Cardiac ventricle fibroblast (primary cell): ENCODE measurements around the gene CTAG1B. TPM values are rescaled to one million over a fixed set of nuclear protein-coding genes. Genes with fewer than 3 reads are reported as not detected.

ENCODE experiments used
- total RNA-seq: library from RNA; depleted of rRNA; stranded (reverse); fragments of >200 nt; gene quantifications from 2 replicates; pipeline ENCODE4 v1.2.3, GENCODE V29; 2015

The CTAG1B gene
- total RNA-seq: not detected in 2 replicates

DNA sequence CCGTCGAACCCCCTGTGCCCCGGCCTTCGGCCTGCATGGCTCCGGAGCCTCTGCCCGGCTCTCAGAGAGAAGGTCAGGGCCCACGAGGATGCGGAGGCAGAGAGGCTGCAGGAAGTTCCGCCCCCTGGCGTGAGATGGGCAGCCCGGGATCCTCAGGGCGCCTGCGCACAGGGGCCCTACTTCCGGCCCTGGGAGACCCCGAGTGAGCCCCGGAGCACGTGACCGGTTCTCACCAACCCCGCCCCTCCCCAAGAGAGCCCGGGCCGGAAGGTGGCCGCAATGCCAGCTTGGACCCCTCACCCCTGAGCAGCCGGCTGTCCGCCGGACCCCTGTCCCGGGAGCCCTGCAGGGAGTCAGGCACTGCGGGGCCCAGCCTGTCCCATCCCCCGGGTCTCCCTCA lies at the start of gene CTAG1B:
Gene CTAG1B (minus strand): TSS at position 101 of the 400 bp plus-strand sequence. CDS start 64 bp downstream, at position 37.

DNA sequence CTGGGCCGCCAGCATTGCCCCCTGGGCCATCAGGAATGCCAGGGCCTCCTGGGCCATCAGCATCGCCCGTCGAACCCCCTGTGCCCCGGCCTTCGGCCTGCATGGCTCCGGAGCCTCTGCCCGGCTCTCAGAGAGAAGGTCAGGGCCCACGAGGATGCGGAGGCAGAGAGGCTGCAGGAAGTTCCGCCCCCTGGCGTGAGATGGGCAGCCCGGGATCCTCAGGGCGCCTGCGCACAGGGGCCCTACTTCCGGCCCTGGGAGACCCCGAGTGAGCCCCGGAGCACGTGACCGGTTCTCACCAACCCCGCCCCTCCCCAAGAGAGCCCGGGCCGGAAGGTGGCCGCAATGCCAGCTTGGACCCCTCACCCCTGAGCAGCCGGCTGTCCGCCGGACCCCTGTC lies 34.3 kb upstream of the CTAG1B start, which contains the start of gene CTAG2:
Gene CTAG2 (minus strand): TSS at position 167 of the 400 bp plus-strand sequence. CDS start 64 bp downstream, at position 103.

DNA sequence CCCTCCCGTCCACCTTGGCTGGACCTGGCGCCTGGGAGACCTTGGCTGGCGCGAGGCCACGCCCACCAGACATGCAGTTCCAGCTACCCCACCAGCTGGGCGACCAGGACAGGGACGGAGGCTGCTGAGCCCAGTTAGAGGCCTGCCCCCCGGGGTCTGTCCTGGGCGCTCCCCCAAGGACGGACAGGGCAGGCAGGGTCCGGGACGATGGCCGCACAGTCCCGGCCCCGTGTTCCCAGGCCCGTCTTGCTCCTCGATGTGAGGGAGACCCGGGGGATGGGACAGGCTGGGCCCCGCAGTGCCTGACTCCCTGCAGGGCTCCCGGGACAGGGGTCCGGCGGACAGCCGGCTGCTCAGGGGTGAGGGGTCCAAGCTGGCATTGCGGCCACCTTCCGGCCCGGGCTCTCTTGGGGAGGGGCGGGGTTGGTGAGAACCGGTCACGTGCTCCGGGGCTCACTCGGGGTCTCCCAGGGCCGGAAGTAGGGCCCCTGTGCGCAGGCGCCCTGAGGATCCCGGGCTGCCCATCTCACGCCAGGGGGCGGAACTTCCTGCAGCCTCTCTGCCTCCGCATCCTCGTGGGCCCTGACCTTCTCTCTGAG lies 34.4 kb downstream of the CTAG1B start, which contains the start of gene CTAG1A:
Gene CTAG1A (plus strand): TSS at position 549 of the 599 bp plus-strand sequence. CDS start 74 bp downstream, outside the sequence.

Other genes with a start within 250 kb of the CTAG1B start
- gene FLNA, start 244.6 kb downstream of the CTAG1B start, total RNA-seq: 881 and 1,006 TPM in 2 replicates
- 34.4 and 50.2 TPM in 2 replicates for gene EMD, start 240.0 kb downstream of the CTAG1B start, total RNA-seq
- gene RPL10, start 220.9 kb downstream of the CTAG1B start, total RNA-seq: 7,807 and 8,845 TPM in 2 replicates
- 26.5 and 27.6 TPM in 2 replicates for gene DNASE1L1, start 210.0 kb downstream of the CTAG1B start, total RNA-seq
- gene TAFAZZIN, start 207.7 kb downstream of the CTAG1B start, total RNA-seq: 12.3 and 16.3 TPM in 2 replicates
- gene ATP6AP1, start 190.6 kb downstream of the CTAG1B start, total RNA-seq: 45.9 and 54.3 TPM in 2 replicates
- gene GDI1, start 182.1 kb downstream of the CTAG1B start, total RNA-seq: 59.0 and 65.1 TPM in 2 replicates
- 42.4 and 49.1 TPM in 2 replicates for gene FAM50A, start 175.1 kb downstream of the CTAG1B start, total RNA-seq
- gene PLXNA3, start 161.0 kb downstream of the CTAG1B start, total RNA-seq: 13.2 and 20.2 TPM in 2 replicates
- 37.9 TPM in 2 replicates for gene LAGE3, start 140.0 kb downstream of the CTAG1B start, total RNA-seq
- gene UBL4A, start 132.7 kb downstream of the CTAG1B start, total RNA-seq: 20.4 and 25.5 TPM in 2 replicates
- 36.1 and 45.9 TPM in 2 replicates for gene SLC10A3, start 128.7 kb downstream of the CTAG1B start, total RNA-seq
- gene FAM3A, start 103.0 kb downstream of the CTAG1B start, total RNA-seq: 31.1 and 42.8 TPM in 2 replicates
- gene G6PD, start 72.4 kb downstream of the CTAG1B start, total RNA-seq: 298 and 337 TPM in 2 replicates
- 12.6 and 16.6 TPM in 2 replicates for gene IKBKG, start 71.7 kb downstream of the CTAG1B start, total RNA-seq
- gene CTAG1A, start 34.1 kb downstream of the CTAG1B start, total RNA-seq: not detected in 2 replicates
- not detected in 2 replicates for gene CTAG2, start 34.3 kb upstream of the CTAG1B start, total RNA-seq
- gene GAB3, start 131.8 kb upstream of the CTAG1B start, total RNA-seq: 2.9 and 3.4 TPM in 2 replicates
- gene DKC1, start 143.6 kb upstream of the CTAG1B start, total RNA-seq: 21.2 and 25.7 TPM in 2 replicates
- gene MPP1, start 186.2 kb upstream of the CTAG1B start, total RNA-seq: 23.8 and 26.8 TPM in 2 replicates
- gene SMIM9, start 215.4 kb upstream of the CTAG1B start, total RNA-seq: not detected in 2 replicates